Right lobe of liver (tissue), 6 donors: ENCODE measurements around the gene ROCK2. TPM values are rescaled to one million over a fixed set of nuclear protein-coding genes. Genes with fewer than 3 reads are reported as not detected.
A peak's percentile ranks its signal among the peaks of the same experiment; 100 is the strongest.

ENCODE experiments used
- ATAC-seq, 4 donors: fragments of 200-7000 bp; cut with Tn5 transposase; one replicate each; pipeline ENCODE4 v1.9.1; 2020; ENCODE audit warnings: mild to moderate bottlenecking in 4 of 4, moderate library complexity in 4 of 4
- DNase-seq, 3 donors: peaks; one replicate each; pipeline ENCODE4 v3.0.0-alpha.2; 2020
- H3K27ac ChIP-seq, 3 donors: fragments of 200-600 bp; one replicate each; pipeline ENCODE4 v1.8.0; 2022
- H3K27me3 ChIP-seq, 2 donors: fragments of 200-600 bp; one replicate each; pipeline ENCODE4 v1.8.0; 2022
- H3K36me3 ChIP-seq, 4 donors: fragments of 200-600 bp; sonication (generic) in 1 of 4; one replicate each; pipeline versions ENCODE4 v1.5.1 to v1.8.0; 2017 to 2022; ENCODE audit warnings: control low read depth in 1 of 4
- H3K4me1 ChIP-seq, 4 donors: fragments of 200-600 bp; sonication (generic) in 1 of 4; one replicate each; pipeline versions ENCODE4 v1.5.1 to v1.8.0; 2017 to 2022; ENCODE audit warnings: control low read depth in 1 of 4
- H3K4me3 ChIP-seq, 3 donors: fragments of 200-600 bp; one replicate each; pipeline ENCODE4 v1.8.0; 2022
- H3K9me3 ChIP-seq, 4 donors: fragments of 200-600 bp; sonication (generic) in 1 of 4; one replicate each; pipeline versions ENCODE4 v1.5.1 to v1.8.0; 2017 to 2022; ENCODE audit warnings: control low read depth in 1 of 4
- CTCF ChIP-seq, 4 donors: fragments of 200-600 bp in 3 of 4; fragments of 450-650 bp in 1 of 4; IDR thresholded peaks; one replicate each; pipeline versions ENCODE4 v1.5.1 to v1.8.0; 2016 to 2022; ENCODE audit warnings: antibody characterized with exemption in 4 of 4, mild to moderate bottlenecking in 2 of 4
- POLR2A ChIP-seq: fragments of 450-650 bp; IDR thresholded peaks from one replicate; pipeline ENCODE4 v1.6.1; 2017; ENCODE audit warnings: antibody characterized with exemption, mild to moderate bottlenecking
- WGBS: methylation state at CpG from one replicate; pipeline ENCODE4 v1.1.6; 2018; ENCODE audit warnings: low coverage, low lambda C conversion rate; ENCODE audit not compliant: insufficient coverage; ENCODE audit errors: missing lambda C conversion rate; 5-methylcytosine and 5-hydroxymethylcytosine counted together
- intact Hi-C, 2 donors: fragments of 100-400 bp; cut with DNase I; formaldehyde crosslinking; loops; one replicate each; pipeline versions ENCODE4 v1.11.2 to v1.14.1; 2022
- total RNA-seq, 6 experiments: library from RNA; depleted of rRNA in 2 of 6; stranded (reverse); fragments of >200 nt in 2 of 6; fragmentation: NEBNext Ultra II Directional in 3 of 6; extraction: Animal tissue kit (Norgen Biotek cat#: 25700) in 3 of 6; gene quantifications; one replicate each; pipeline versions ENCODE4 v1.1.0 to v1.2.4, GENCODE V29; 2016 to 2023
- donor health status: DM: no; HTN: yes; CAD: no.
- donor health status: DM: no; HTN: no; CAD: no.
- donor health status: DM: no; HTN: no; CAD: no.
- donor health status: DM: no; HTN: yes; CAD: no.
- donor health status: DM: no; HTN: yes; CAD: no.

ROCK2 gene
- total RNA-seq, 6 experiments from 2014 or later: 11.6 to 23.9 (median 19.8) TPM

GRCh38 chr2:11305338-11305737 lies 39.1 kb downstream of the ROCK2 start:
- ATAC-seq: no peak
- intact Hi-C loops: no loop called here
- H3K9me3 ChIP-seq: no peaks in the 10 kb centered on the region

GRCh38 chr2:11304476-11304875 lies 40.0 kb downstream of the ROCK2 start:
- peaks cover 0 to 17% (median 8%) of the 10 kb centered on the region in 4 donors for H3K4me1 ChIP-seq
- TF ChIP-seq CTCF (IDR thresholded peaks at IDR 0.05): no peak
- no peak for TF ChIP-seq POLR2A
- H3K27ac ChIP-seq: no peak overlapping the region
- intact Hi-C loops: no loop called here
- WGBS: 88% methylated on average over 5 of the region's 5 CpGs
- ATAC-seq: no peak
- no peak for DNase-seq
- H3K4me3 ChIP-seq: no peak overlapping the region
- H3K36me3 ChIP-seq: no peaks in the 10 kb centered on the region
- no peaks in the 10 kb centered on the region for H3K9me3 ChIP-seq
- H3K27me3 ChIP-seq: no peaks in the 10 kb centered on the region

More at GRCh38 chr2:11305338-11305737, 39.1 kb downstream of the ROCK2 start:
- Histone ChIP-seq H3K4me3 (no peak overlapping the region), H3K36me3 (no peaks in the 10 kb centered on the region), H3K27ac (no peak overlapping the region), H3K4me1 (peaks cover 0 to 22% (median 10%) of the 10 kb centered on the region in 4 donors), H3K27me3 (no peaks in the 10 kb centered on the region)
- 69% methylated on average over 4 of the region's 4 CpGs for WGBS
- TF ChIP-seq POLR2A: no peak
- no peak for TF ChIP-seq CTCF (IDR thresholded peaks at IDR 0.05)
- DNase-seq: no peak

DNA sequence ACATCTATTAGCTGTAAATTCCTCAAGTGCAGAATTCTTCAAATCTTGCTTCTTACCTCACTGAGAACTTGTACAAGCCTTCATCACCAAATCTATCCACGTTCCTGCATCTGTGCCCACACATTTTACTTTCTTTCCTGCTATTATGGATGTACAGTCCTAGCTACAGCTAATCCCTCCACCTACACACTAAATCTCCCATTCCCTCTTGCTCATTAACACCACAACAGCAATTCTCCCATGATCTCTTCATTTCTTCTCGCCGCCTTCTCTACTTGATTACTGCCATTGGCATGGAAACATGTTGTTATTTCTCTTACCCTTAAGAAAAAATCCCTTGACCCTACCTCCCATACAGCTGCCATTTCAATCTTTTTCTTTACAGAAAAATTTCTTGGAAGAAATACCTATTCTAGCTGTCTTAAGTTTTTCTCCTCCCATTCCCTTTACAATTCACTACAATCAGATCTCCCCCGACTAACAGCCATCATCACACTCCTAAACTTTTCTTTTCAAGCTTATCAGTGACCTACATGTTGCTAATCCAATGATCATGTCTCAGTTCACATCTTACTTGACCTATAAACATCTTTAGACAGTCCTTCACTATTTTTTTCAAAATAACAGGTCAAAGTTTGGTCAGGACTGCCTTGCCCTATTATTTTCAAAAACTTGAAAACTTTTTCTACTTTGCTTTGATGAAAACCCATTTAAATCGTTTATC lies 41.0 kb downstream of the ROCK2 start:
- no peak overlapping the region for H3K27ac ChIP-seq
- intact Hi-C loops: no loop called here
- no peaks in the 10 kb centered on the region for H3K27me3 ChIP-seq
- H3K36me3 ChIP-seq: no peaks in the 10 kb centered on the region
- H3K4me3 ChIP-seq: no peak overlapping the region
- no peak for TF ChIP-seq CTCF (IDR thresholded peaks at IDR 0.05)
- no peak for TF ChIP-seq POLR2A
- WGBS: 94% methylated on average over 5 of the region's 5 CpGs
- DNase-seq: no peak
- H3K9me3 ChIP-seq: no peaks in the 10 kb centered on the region
- ATAC-seq: no peak
- H3K4me1 ChIP-seq: peaks cover 0 to 16% (median 7%) of the 10 kb centered on the region in 4 donors

DNA sequence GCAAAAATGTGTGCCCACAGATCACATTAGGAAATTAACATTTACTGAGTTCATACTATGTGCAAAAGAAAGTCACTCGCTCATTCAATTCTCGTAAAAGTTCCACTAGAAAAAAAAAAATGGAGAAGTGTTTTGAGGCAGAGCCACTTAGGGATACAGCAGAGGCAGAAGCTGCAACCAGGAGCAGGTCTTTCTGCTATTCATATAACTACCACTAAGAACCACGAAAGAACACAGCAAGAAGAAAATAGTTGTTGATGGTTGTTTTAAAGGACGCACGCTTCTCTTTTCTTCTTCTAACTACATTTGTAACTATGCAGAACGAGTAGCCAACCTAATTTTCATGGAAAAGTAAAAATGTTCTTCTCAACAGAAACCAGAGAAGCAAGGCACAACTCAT lies 45.0 kb downstream of the ROCK2 start:
- peak in 3 of 4 donors; percentile 17 to 40 (median 24) for ATAC-seq
- intact Hi-C loops: no loop called here
- Histone ChIP-seq H3K9me3 (no peaks in the 10 kb centered on the region), H3K27me3 (no peaks in the 10 kb centered on the region), H3K36me3 (no peaks in the 10 kb centered on the region), H3K4me3 (no peak overlapping the region), H3K4me1 (no peaks in the 10 kb centered on the region), H3K27ac (no peak overlapping the region)
- WGBS: 66% methylated on average over 6 of the region's 6 CpGs
- TF ChIP-seq CTCF (IDR thresholded peaks at IDR 0.05) (no peak), POLR2A (no peak)
- DNase-seq: no peak
